Measurements from ENCODE around the gene TMEM245. TPM values are rescaled to one million over a fixed set of nuclear protein-coding genes. Genes with fewer than 3 reads are reported as not detected.

TMEM245 gene
- total and polyA plus RNA-seq, 2 donors (not counting 3 experiments of a cell fraction or from before 2014, with no cell fraction given), result 44.2 to 48.0 TPM

DNA sequence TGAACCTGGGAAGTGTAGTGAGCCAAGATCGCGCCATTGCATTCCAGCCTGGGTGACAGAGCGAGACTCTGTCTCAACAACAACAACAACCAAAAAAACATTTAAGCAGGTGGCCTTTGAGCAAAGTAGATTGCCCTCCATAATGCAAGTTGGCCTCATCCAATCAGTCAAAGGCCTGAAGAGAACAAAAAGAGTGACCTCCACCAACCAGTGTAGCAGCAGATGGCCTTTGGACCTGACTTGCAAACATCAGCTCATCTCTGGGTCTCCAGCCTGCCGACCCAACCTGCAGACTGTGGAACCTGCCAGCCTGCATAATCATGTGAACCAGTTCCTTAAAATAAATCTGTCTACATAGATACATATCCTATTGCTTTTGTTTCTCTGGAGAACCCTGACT lies 39.8 kb upstream of the TMEM245 start:
- dilution Hi-C loops (cut with MboI; ENCODE audit: extremely low pct_ligation_motif_present, low sequenced_read_pairs) (no loop called here), intact Hi-C loops (cut with micrococcal nuclease) (no loop called here)
- DNase-seq (ENCODE audit: low read depth, low spot score) (no peak), FAIRE-seq (no peak)
- Histone ChIP-seq H3K9me3 (replicated peaks; ENCODE audit: control insufficient read depth, insufficient read depth, low read length) (no peaks in the 10 kb centered on the region), H3K9ac (replicated peaks; ENCODE audit: extremely low read depth, insufficient read depth, low read length) (no peak overlapping the region), H2AFZ (ENCODE audit: low read depth, low read length) (no peak overlapping the region), H3K4me3 (replicated peaks in 1 of 3; ENCODE audit: insufficient read depth in 1 of 3, low read depth in 1 of 3, low read length in 3 of 3) (no peak overlapping the region), H3K36me3 (ENCODE audit: control insufficient read depth in 2 of 2, extremely low read depth in 1 of 2, insufficient read depth in 2 of 2, low read length in 2 of 2) (no peaks in the 10 kb centered on the region), H3K27me3 (ENCODE audit: control insufficient read depth in 2 of 2, insufficient read depth in 2 of 2, low read length in 2 of 2) (peaks cover 3 to 4% of the 10 kb centered on the region in 2 experiments), H3K79me2 (ENCODE audit: control insufficient read depth, insufficient read depth, low read length) (no peaks in the 10 kb centered on the region), H3K4me2 (ENCODE audit: insufficient read depth, low read length) (no peak overlapping the region), H3K27ac (ENCODE audit: insufficient read depth, low read depth, low read length) (no peak overlapping the region), H4K20me1 (replicated peaks; ENCODE audit: control insufficient read depth, extremely low read depth, insufficient read depth, low read length) (no peaks in the 10 kb centered on the region), H3K4me1 (ENCODE audit: control insufficient read depth, extremely low read depth, insufficient read depth, low read length) (no peaks in the 10 kb centered on the region), H3K9me1 (replicated peaks; ENCODE audit: control insufficient read depth, extremely low read depth, insufficient read depth, low read length) (no peaks in the 10 kb centered on the region)
- ChIA-PET CTCF (no interaction called here), POLR2A (no interaction called here)
- BruUV-seq (replicated peaks), result no TSS peak
- TF ChIP-seq MYC (IDR thresholded peaks at IDR 0.05; ENCODE audit: low read depth, low read length), result no peak
- TF ChIP-seq GATA2 (IDR thresholded peaks at IDR 0.05; ENCODE audit: insufficient read depth, insufficient read length, low read depth, low read length), result no peak
- TF ChIP-seq, protein P1, sequence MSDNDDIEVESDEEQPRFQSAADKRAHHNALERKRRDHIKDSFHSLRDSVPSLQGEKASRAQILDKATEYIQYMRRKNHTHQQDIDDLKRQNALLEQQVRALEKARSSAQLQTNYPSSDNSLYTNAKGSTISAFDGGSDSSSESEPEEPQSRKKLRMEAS (IDR thresholded peaks at IDR 0.05; ENCODE audit: insufficient read depth, insufficient read length), result no peak
- TF ChIP-seq EZH2 (IDR thresholded peaks at IDR 0.05; ENCODE audit: borderline replicate concordance, low read depth, low read length, severe bottlenecking), result no peak
- TF ChIP-seq, protein P2, sequence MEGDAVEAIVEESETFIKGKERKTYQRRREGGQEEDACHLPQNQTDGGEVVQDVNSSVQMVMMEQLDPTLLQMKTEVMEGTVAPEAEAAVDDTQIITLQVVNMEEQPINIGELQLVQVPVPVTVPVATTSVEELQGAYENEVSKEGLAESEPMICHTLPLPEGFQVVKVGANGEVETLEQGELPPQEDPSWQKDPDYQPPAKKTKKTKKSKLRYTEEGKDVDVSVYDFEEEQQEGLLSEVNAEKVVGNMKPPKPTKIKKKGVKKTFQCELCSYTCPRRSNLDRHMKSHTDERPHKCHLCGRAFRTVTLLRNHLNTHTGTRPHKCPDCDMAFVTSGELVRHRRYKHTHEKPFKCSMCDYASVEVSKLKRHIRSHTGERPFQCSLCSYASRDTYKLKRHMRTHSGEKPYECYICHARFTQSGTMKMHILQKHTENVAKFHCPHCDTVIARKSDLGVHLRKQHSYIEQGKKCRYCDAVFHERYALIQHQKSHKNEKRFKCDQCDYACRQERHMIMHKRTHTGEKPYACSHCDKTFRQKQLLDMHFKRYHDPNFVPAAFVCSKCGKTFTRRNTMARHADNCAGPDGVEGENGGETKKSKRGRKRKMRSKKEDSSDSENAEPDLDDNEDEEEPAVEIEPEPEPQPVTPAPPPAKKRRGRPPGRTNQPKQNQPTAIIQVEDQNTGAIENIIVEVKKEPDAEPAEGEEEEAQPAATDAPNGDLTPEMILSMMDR (IDR thresholded peaks at IDR 0.05; ENCODE audit: extremely low read depth in 1 of 2, insufficient read depth in 1 of 2, low read depth in 1 of 2, low read length in 2 of 2), result no peak
- no peak for TF ChIP-seq POLR2AphosphoS5 (IDR thresholded peaks at IDR 0.05; ENCODE audit: insufficient read depth, low read depth, low read length)
- TF ChIP-seq POLR2A (IDR thresholded peaks at IDR 0.05; ENCODE audit: low read depth, low read length), result no peak
- no peak for TF ChIP-seq FOS (IDR thresholded peaks at IDR 0.05; ENCODE audit: borderline replicate concordance, insufficient read depth, low read length)
- no peak for TF ChIP-seq JUN (IDR thresholded peaks at IDR 0.05; ENCODE audit: borderline replicate concordance, insufficient read depth, insufficient read length, low read depth)
